Caco-2 (cell line): ENCODE measurements around the gene LY6G5B. TPM values are rescaled to one million over a fixed set of nuclear protein-coding genes. Genes with fewer than 3 reads are reported as not detected.

Source experiments
- BruUV-seq: library from RNA; stranded (reverse); fragments of 400-500 nt; replicated peaks from 2 replicates; lab custom pipeline; 2021; lab: Mats Ljungman, UMichigan
- CTCF ChIA-PET: fragments of 300-600 bp; sonication (Branson Sonifier 250); formaldehyde crosslinking; loops from one replicate; lab custom pipeline; 2022; ENCODE audit warnings: antibody characterized with exemption; lab: Charles Lee
- POLR2A ChIA-PET: fragments of 300-600 bp; sonication (Branson Sonifier 250); formaldehyde crosslinking; loops from one replicate; lab custom pipeline; 2022; ENCODE audit warnings: antibody characterized with exemption; lab: Charles Lee
- DNase-seq, 2 experiments: peaks; one replicate each; pipeline versions ENCODE4 v3.0.0 to v3.0.0-alpha.2; 2020 to 2022
- H3K27me3 ChIP-seq: replicated peaks from 2 replicates; pipeline ENCODE4 v1.6.0; 2011; ENCODE audit warnings: low read length; ENCODE audit not compliant: control insufficient read depth, insufficient read depth
- H3K36me3 ChIP-seq: 2 replicates; pipeline ENCODE4 v1.5.1; 2011; ENCODE audit warnings: low read length; ENCODE audit not compliant: control insufficient read depth, insufficient read depth
- H3K4me1 ChIP-seq: fragments of 250-450 bp; sonication (Bioruptor Pico); 2 replicates; pipeline ENCODE4 v1.5.1; 2020; ENCODE audit warnings: mild to moderate bottlenecking
- H3K4me3 ChIP-seq: 2 replicates; pipeline ENCODE4 v1.5.1; 2011; ENCODE audit warnings: low read depth, mild to moderate bottlenecking, control low read depth, low read length
- H3K9me3 ChIP-seq: fragments of 250-450 bp; sonication (Bioruptor Pico); 2 replicates; pipeline ENCODE4 v1.5.1; 2020; ENCODE audit warnings: mild to moderate bottlenecking, moderate library complexity
- H3K27ac Mint-ChIP-seq: one replicate; pipeline ENCODE4 v1.8.0; 2022; ENCODE audit warnings: mixed read lengths; ENCODE audit not compliant: unreplicated experiment
- H3K27me3 Mint-ChIP-seq: one replicate; pipeline ENCODE4 v1.8.0; 2022; ENCODE audit warnings: mixed read lengths; ENCODE audit not compliant: insufficient read depth, unreplicated experiment
- H3K36me3 Mint-ChIP-seq: one replicate; pipeline ENCODE4 v1.8.0; 2022; ENCODE audit warnings: mild to moderate bottlenecking, mixed read lengths; ENCODE audit not compliant: insufficient read depth, unreplicated experiment
- H3K4me1 Mint-ChIP-seq: one replicate; pipeline ENCODE4 v1.8.0; 2022; ENCODE audit warnings: low read depth, mixed read lengths; ENCODE audit not compliant: unreplicated experiment
- H3K4me3 Mint-ChIP-seq: one replicate; pipeline ENCODE4 v1.8.0; 2022; ENCODE audit warnings: mild to moderate bottlenecking, moderate library complexity, mixed read lengths; ENCODE audit not compliant: unreplicated experiment
- H3K9me3 Mint-ChIP-seq: one replicate; pipeline ENCODE4 v1.8.0; 2022; ENCODE audit warnings: mixed read lengths; ENCODE audit not compliant: unreplicated experiment
- CTCF ChIP-seq, 2 experiments: fragments of 200-600 bp in 1 of 2; IDR thresholded peaks; 1 replicate in 1 of 2; 2 replicates in 1 of 2; pipeline versions ENCODE4 v1.5.1 to v1.8.0; 2011 to 2022; ENCODE audit warnings: antibody characterized with exemption in 1 of 2, control low read depth in 1 of 2, inconsistent platforms in 1 of 2, low read depth in 1 of 2, low read length in 1 of 2, mild to moderate bottlenecking in 1 of 2, moderate library complexity in 1 of 2; ENCODE audit not compliant: insufficient read depth in 1 of 2, severe bottlenecking in 1 of 2, unreplicated experiment in 1 of 2
- intact Hi-C: fragments of 100-400 bp; cut with micrococcal nuclease; formaldehyde crosslinking; loops from one replicate; pipeline ENCODE4 v1.10.0; 2022; ENCODE audit not compliant: unreplicated experiment
- total RNA-seq: library from RNA; stranded (reverse); gene quantifications from 2 replicates; pipeline ENCODE4 v1.2.3, GENCODE V29; 2022

The LY6G5B gene
- total RNA-seq, 1 experiment from 2014 or later = 17.5 TPM

- intact Hi-C loops = no loop called here
- H3K36me3 Mint-ChIP-seq = peaks cover 5% of the 10 kb centered on the region
- no TSS peak for BruUV-seq
- Histone ChIP-seq H3K4me3 (no peak within 1 kb of the TSS), H3K9me3 (no peaks in the 10 kb centered on the region), H3K27me3 (no peaks in the 10 kb centered on the region), H3K4me1 (peaks cover 56% of the 10 kb centered on the region), H3K36me3 (no peaks in the 10 kb centered on the region)
- CTCF ChIA-PET = interaction anchor here (1.1 to 1.7 kb wide), 2 partner anchors 14 to 34 kb away, joined by 3 to 6 read pairs; partner anchors contain the start of genes DDAH2 and LY6G5C
- H3K27me3 Mint-ChIP-seq = no peaks in the 10 kb centered on the region
- no peak for TF ChIP-seq CTCF (IDR thresholded peaks at IDR 0.05; ENCODE audit: insufficient read depth in 1 of 2, low read depth in 1 of 2, low read length in 1 of 2, severe bottlenecking in 1 of 2, unreplicated experiment in 1 of 2)
- no peak for DNase-seq
- H3K4me1 Mint-ChIP-seq = peaks cover 62% of the 10 kb centered on the region
- peak within 1 kb of the TSS; percentile 98 for H3K27ac Mint-ChIP-seq
- POLR2A ChIA-PET = interaction anchor here (1.5 to 1.7 kb wide), 2 partner anchors 23 to 147 kb away, joined by 6 to 7 read pairs; partner anchors contain the start of gene NEU1
- H3K9me3 Mint-ChIP-seq = no peaks in the 10 kb centered on the region
- H3K4me3 Mint-ChIP-seq = peak within 1 kb of the TSS; percentile 65
Observed at GRCh38 chr6:31715022-31715958, 45.5 kb downstream of the LY6G5B start, which contains the start of gene LY6G6D. Gene LY6G6D, plus strand, starts transcription at chr6:31715348. Its CDS starts 8 bp downstream, at chr6:31715356.

DNA sequence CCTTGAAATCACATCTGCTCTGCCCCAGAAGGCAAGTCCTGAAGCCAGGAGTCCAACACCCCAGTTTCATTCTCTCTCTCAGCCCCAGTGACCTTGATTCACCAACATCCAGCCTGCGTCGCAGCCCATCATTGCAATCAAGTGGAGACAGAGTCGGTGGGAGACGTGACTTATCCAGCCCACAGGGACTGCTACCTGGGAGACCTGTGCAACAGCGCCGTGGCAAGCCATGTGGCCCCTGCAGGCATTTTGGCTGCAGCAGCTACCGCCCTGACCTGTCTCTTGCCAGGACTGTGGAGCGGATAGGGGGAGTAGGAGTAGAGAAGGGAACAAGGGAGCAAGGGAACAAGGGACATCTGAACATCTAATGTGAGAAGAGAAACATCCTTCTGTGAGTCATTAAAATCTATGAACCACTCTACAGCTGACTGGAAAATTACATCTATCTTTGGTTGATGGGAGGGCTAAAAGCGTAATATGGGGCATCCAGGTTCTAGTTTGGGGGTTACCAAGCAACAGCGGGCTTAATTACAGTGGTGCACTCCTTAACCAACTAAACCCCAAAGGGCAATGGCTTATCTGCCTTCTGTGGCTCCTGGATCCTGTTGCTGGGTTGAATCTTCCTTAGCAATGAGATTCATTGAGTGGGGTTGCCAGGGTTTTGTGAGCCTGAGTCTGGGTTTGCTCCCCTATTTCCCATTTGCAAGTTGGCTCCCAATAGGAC lies 47.9 kb downstream of the LY6G5B start:
- Mint-ChIP-seq H3K27ac (peak overlapping the region; percentile 69), H3K36me3 (peaks cover 5% of the 10 kb centered on the region), H3K27me3 (no peaks in the 10 kb centered on the region), H3K4me3 (no peak overlapping the region), H3K9me3 (no peaks in the 10 kb centered on the region), H3K4me1 (peaks cover 61% of the 10 kb centered on the region)
- POLR2A ChIA-PET = no interaction called here
- H3K4me3 ChIP-seq = no peak overlapping the region
- no peak for TF ChIP-seq CTCF (IDR thresholded peaks at IDR 0.05; ENCODE audit: insufficient read depth in 1 of 2, low read depth in 1 of 2, low read length in 1 of 2, severe bottlenecking in 1 of 2, unreplicated experiment in 1 of 2)
- no peaks in the 10 kb centered on the region for H3K9me3 ChIP-seq
- CTCF ChIA-PET = no interaction called here
- BruUV-seq = no TSS peak
- no peaks in the 10 kb centered on the region for H3K36me3 ChIP-seq
- intact Hi-C loops = no loop called here
- H3K27me3 ChIP-seq = no peaks in the 10 kb centered on the region
- DNase-seq = peak in 1 of 2 experiments; percentile 36
- H3K4me1 ChIP-seq = peaks cover 64% of the 10 kb centered on the region

GRCh38 chr6:31718265-31718664 lies 48.5 kb downstream of the LY6G5B start:
- Mint-ChIP-seq H3K36me3 (peaks cover 5% of the 10 kb centered on the region), H3K27me3 (no peaks in the 10 kb centered on the region), H3K9me3 (no peaks in the 10 kb centered on the region), H3K4me1 (peaks cover 55% of the 10 kb centered on the region), H3K4me3 (peak overlapping the region; percentile 2), H3K27ac (peak overlapping the region; percentile 69)
- Histone ChIP-seq H3K4me3 (no peak overlapping the region), H3K27me3 (no peaks in the 10 kb centered on the region), H3K36me3 (no peaks in the 10 kb centered on the region), H3K9me3 (no peaks in the 10 kb centered on the region), H3K4me1 (peaks cover 60% of the 10 kb centered on the region)
- no TSS peak for BruUV-seq
- intact Hi-C loops = no loop called here
- DNase-seq = peak; percentile 69 to 72
- ChIA-PET POLR2A (no interaction called here), CTCF (no interaction called here)
- TF ChIP-seq CTCF (IDR thresholded peaks at IDR 0.05; ENCODE audit: insufficient read depth in 1 of 2, low read depth in 1 of 2, low read length in 1 of 2, severe bottlenecking in 1 of 2, unreplicated experiment in 1 of 2) = no peak
